GM18499 (cell line): ENCODE measurements around the gene MICU2.
A peak's percentile ranks its signal among the peaks of the same experiment; 100 is the strongest.

ENCODE experiments used
- ATAC-seq: cut with Tn5 transposase; IDR thresholded peaks from one replicate; pipeline ENCODE4 v1.9.1; 2021; ENCODE audit warnings: moderate number of reproducible peaks; ENCODE audit not compliant: insufficient read depth, unreplicated experiment

The MICU2 gene, protein sequence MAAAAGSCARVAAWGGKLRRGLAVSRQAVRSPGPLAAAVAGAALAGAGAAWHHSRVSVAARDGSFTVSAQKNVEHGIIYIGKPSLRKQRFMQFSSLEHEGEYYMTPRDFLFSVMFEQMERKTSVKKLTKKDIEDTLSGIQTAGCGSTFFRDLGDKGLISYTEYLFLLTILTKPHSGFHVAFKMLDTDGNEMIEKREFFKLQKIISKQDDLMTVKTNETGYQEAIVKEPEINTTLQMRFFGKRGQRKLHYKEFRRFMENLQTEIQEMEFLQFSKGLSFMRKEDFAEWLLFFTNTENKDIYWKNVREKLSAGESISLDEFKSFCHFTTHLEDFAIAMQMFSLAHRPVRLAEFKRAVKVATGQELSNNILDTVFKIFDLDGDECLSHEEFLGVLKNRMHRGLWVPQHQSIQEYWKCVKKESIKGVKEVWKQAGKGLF

GRCh38 chr13:21603531-21604448 is at the start of gene MICU2:
Gene MICU2 (minus strand): TSS chr13:21604170. CDS start chr13:21604148, 22 bp downstream.
- ATAC-seq: peak; percentile 85

- ATAC-seq: no peak
Observed at GRCh38 chr13:21641629-21642028, 37.7 kb upstream of the MICU2 start.

DNA sequence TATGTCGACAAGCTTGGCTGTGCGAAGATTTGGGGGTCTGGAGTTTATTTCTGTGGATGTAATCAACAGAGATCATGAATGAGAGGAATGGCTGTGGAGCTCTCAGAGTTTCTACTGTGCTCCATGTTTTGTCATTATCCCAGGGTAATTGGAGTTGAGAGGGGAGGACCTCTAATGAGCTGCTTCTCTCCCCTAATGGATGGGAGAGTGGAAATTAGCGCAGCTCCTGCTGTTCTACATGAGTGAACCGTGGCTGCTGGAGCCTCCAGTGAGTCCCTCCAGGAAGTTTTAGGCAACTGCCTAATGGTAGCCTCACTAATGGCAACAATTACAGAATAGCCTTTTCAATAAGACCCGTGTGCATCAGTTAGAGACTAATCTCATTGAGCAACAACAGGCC is 35.6 kb upstream of the MICU2 start:
- ATAC-seq: no peak

DNA sequence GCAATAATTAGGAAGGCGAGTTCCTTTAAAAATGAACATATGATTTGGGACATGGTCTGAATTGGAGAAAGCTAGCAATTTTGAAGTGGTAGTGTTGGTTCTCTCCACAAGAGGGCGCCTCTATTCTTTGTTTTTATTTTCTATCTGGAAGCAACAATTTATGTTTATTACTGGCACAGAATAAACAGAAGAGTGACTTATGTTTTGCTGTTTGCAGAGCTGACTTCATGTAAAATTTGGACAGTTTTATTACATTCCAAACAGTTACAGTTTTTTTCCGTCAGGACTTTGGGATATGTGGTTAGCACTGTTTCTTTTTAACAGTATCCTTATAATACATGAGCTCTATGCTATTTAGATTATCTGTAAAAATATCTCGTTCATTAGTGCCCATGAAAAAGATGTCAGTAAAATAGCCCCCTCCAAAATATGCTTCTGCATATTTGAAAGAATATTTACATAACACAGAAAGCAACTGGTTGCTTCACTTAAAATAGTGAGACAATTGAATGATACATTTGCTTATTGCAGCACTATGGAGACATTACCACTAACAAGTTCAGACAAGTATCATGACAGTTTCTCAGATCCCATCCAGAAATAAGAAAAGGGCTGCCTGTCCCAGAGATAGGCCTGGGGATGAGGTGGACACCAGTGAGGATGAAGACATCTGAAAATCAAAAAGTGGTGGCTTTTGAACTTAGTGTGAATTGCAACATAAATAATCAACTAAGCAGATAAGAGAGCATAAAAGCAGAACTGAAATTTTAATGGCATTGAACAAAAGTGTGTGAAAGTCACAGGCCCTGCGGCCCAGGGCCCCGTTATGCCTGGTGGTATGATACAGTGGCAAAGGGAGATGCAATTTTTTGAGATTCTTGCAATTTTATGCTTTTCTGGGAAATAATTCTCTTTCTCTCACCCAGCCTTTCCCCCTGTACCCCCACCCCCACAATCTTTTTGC is 34.6 kb upstream of the MICU2 start:
- ATAC-seq: no peak

- peak; percentile 34 for ATAC-seq
Observed at GRCh38 chr13:21637296-21637695, 33.3 kb upstream of the MICU2 start.

- ATAC-seq: no peak
Observed at GRCh38 chr13:21636656-21637055, 32.7 kb upstream of the MICU2 start.

DNA sequence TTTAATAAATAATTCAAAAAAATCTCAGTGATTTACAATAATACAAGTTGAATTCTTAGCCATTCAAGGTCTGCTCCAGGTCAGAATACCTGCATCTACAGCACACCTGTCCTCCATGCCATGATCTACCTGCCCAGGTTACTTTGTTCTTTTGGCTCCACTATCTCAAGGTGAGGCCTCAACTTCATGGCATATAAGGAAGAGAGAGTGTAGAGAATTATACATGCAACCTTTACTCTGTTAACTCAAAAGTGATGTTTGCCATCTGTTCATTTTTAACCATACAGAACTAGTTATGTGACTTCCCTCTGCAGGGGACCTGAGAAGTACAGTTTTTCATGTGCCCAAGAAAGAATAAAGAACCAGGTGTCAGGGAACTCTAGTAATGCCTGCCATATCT is 28.2 kb upstream of the MICU2 start:
- ATAC-seq: no peak

GRCh38 chr13:21625366-21625765 is 21.4 kb upstream of the MICU2 start:
- ATAC-seq: no peak

GRCh38 chr13:21620861-21621260 is 16.9 kb upstream of the MICU2 start:
- ATAC-seq: no peak

DNA sequence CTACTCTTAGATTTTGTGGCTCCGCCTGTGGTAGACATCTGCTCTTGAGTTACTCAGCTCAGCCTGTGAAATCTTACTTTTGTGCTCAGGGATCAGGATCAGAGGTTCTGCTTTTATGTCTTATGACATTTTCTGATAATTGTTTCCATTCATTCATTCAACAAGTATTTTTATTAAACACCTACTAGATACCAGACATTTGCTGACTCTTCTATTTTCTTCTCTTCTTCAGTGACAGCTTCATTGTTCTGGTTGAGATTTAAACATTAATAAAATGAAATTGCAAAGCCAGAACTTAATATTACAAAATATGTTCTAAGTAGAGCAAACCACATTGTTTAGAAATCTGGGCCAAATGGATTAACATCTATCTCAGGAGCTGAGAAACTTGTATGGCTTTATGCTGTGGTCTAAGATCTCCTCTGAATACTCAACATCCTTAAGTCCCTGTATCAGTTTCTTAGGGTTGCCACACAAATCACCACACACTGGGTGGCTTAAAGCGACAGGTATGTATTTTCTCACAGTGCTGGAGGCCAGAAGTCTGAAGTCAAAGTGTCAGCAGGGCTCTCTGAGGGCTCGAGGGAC is 15.8 kb upstream of the MICU2 start:
- ATAC-seq: no peak

DNA sequence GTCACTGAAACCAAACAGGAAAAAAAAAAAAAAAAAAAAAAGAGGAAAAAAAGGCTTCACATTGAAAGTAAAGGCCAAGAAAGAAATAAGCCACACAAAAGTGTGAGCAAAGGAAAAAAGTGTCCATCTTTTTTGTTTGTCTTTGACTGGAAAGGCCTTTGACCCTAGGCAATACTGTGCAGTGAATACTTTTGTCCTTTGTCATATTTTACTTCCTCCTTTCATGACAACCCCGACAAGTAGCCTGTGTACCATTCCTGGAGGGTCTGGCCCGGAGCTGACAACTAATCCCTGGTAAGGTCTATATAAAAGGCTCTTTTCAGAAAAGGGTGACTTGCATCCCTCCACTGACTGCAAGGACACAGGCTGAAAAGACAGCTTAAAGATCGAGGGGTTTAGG is 12.9 kb upstream of the MICU2 start:
- ATAC-seq: no peak

- ATAC-seq: no peak
Observed at GRCh38 chr13:21616205-21616866, 12.4 kb upstream of the MICU2 start.

GRCh38 chr13:21615427-21615826 is 11.5 kb upstream of the MICU2 start:
- no peak for ATAC-seq

DNA sequence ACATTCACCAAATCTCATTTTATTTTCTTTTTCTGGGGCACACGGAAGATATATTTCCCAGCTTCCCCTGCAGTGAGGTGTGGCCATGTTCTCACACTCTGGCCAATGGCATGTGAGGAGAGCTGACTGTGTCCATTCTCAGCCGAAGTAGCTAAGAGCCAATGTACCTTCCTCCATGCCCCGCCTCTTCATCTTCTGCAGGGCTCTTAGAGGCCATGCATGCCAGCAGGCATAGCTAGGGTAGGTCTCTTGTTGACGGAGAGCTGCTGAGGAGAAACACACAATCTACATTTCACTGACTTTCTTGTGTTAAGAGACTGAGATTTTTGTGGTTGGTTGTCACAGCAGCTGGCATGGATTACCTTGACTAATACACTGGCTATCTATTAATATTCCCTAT is 9.8 kb upstream of the MICU2 start:
- ATAC-seq: no peak

- ATAC-seq: no peak
Observed at GRCh38 chr13:21611385-21611784, 7.4 kb upstream of the MICU2 start.

GRCh38 chr13:21610687-21611086 is 6.7 kb upstream of the MICU2 start:
- ATAC-seq: no peak

DNA sequence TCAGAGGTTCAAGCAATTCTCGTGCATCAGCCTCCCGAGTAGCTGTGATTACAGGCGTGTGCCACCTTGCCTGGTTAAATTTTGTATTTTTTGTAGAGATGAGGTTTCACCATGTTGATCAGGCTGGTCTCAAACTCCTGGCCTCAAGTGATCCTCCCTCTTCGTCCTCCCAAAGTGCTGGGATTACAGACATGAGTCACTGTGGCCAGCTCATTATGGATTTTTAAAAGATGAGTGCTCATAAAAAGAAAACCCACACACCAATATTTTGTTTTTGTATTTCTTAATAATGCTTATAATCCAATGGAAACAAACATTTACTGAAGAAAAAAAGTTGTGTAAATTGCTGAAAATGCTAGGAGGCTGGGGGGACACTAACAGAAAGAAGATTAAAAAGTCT is 5.0 kb upstream of the MICU2 start:
- no peak for ATAC-seq

- no peak for ATAC-seq
Observed at GRCh38 chr13:21606796-21607195, 2.8 kb upstream of the MICU2 start.

DNA sequence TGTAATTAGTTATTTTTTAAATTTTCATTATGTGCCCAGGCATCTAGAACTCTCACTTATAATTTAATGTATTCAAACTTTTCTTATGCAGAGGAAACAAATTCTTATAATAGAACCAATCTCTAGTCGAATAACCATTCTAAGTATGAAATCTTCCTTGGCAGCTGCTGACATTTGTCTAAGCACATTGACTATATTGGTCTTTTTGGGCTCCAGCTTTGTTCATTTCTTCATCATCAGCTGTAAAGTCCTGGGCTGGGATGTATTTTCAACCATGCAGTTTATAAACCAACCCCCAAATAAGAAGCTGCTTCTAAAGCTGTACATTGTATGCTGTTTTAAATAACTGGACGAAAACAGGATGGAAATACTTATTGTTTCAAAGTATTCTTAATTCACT is 2.3 kb upstream of the MICU2 start:
- ATAC-seq: no peak
